Breast epithelium (tissue), 3 donors: Measurements from ENCODE around the gene EDAR.

Experiments used
- POLR2AphosphoS5 ChIP-seq, 3 donors: sonication (generic); formaldehyde crosslinking; IDR thresholded peaks; one replicate each; pipeline ENCODE4 v1.6.1; 2017; ENCODE audit warnings: antibody characterized with exemption in 3 of 3
- TF ChIP-seq, protein P1 (sequence below), 3 donors: fragments of 450-650 bp; IDR thresholded peaks; one replicate each; pipeline ENCODE4 v1.5.1; 2016 to 2017; ENCODE audit warnings: antibody characterized with exemption in 3 of 3, mild to moderate bottlenecking in 3 of 3, moderate library complexity in 3 of 3

DNA sequence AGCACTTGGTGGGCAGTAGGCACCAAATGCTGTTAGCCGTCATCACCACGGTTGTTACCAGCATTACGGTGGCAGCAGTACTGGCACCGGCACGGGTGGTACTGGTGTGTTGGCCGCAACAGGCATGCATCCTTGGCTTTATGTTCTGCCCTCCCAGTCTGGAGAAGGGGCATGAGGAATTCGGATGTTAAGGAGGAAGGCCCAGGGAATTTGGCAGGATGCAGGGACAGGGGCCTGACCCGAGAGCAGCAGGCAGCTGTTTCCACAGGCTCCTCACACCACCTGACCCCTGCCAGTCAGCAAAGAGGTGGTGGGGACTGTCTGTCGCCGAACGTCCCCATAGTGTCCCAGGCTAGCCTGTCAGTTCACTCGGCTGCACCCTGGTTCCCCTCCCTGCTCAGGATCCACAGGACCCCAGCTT is 79.0 kb downstream of the EDAR start:
- TF ChIP-seq, protein P1, sequence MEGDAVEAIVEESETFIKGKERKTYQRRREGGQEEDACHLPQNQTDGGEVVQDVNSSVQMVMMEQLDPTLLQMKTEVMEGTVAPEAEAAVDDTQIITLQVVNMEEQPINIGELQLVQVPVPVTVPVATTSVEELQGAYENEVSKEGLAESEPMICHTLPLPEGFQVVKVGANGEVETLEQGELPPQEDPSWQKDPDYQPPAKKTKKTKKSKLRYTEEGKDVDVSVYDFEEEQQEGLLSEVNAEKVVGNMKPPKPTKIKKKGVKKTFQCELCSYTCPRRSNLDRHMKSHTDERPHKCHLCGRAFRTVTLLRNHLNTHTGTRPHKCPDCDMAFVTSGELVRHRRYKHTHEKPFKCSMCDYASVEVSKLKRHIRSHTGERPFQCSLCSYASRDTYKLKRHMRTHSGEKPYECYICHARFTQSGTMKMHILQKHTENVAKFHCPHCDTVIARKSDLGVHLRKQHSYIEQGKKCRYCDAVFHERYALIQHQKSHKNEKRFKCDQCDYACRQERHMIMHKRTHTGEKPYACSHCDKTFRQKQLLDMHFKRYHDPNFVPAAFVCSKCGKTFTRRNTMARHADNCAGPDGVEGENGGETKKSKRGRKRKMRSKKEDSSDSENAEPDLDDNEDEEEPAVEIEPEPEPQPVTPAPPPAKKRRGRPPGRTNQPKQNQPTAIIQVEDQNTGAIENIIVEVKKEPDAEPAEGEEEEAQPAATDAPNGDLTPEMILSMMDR (IDR thresholded peaks at IDR 0.05), result no peak
- no peak for TF ChIP-seq POLR2AphosphoS5 (IDR thresholded peaks at IDR 0.05)
